ENCODE measurements around the gene NF1. TPM values are rescaled to one million over a fixed set of nuclear protein-coding genes. Genes with fewer than 3 reads are reported as not detected.

NF1 gene
- total RNA-seq, 4 donors from 2014 or later = 34.8 to 106 (median 59.2) TPM

- H3K36me3 ChIP-seq = peaks cover 0 to 11% (median 2%) of the 10 kb centered on the region in 4 donors
- no peaks in the 10 kb centered on the region for H3K27me3 ChIP-seq
- no peak overlapping the region for H3K4me3 ChIP-seq
- no peak for DNase-seq
- 93% methylated on average over 4 of the region's 4 CpGs for WGBS, 2 donors (ENCODE audit: low coverage in 1 of 2)
- in situ Hi-C loops (cut with MboI; ENCODE audit: low pct_ligation_motif_present in 1 of 4, low pct_unique_long_range_greater_than_20kb in 1 of 4, low sequenced_read_pairs in 3 of 4) (no loop called here), intact Hi-C loops (cut with DNase I; ENCODE audit: low total_unique reads) (no loop called here)
- H3K4me1 ChIP-seq = peaks cover 0 to 5% (median 0%) of the 10 kb centered on the region in 4 donors
- TF ChIP-seq POLR2AphosphoS5 (IDR thresholded peaks at IDR 0.05) (no peak), EP300 (IDR thresholded peaks at IDR 0.05; ENCODE audit: low read depth) (no peak), POLR2A (IDR thresholded peaks at IDR 0.05) (no peak), CTCF (IDR thresholded peaks at IDR 0.05) (no peak)
- no peak overlapping the region for H3K27ac ChIP-seq
- H3K9me3 ChIP-seq = no peaks in the 10 kb centered on the region
Observed at GRCh38 chr17:31249835-31250141, 155.0 kb downstream of the NF1 start.

GRCh38 chr17:31250229-31250628 lies 155.5 kb downstream of the NF1 start:
- intact Hi-C loops (cut with DNase I; ENCODE audit: low total_unique reads) (no loop called here), in situ Hi-C loops (cut with MboI; ENCODE audit: low pct_ligation_motif_present in 1 of 4, low pct_unique_long_range_greater_than_20kb in 1 of 4, low sequenced_read_pairs in 3 of 4) (no loop called here)
- TF ChIP-seq EP300 (IDR thresholded peaks at IDR 0.05; ENCODE audit: low read depth) (no peak), POLR2AphosphoS5 (IDR thresholded peaks at IDR 0.05) (no peak), CTCF (IDR thresholded peaks at IDR 0.05) (no peak), POLR2A (IDR thresholded peaks at IDR 0.05) (no peak)
- DNase-seq = no peak
- no peak overlapping the region for H3K4me3 ChIP-seq
- H3K27ac ChIP-seq = no peak overlapping the region
- H3K36me3 ChIP-seq = peaks cover 0 to 11% (median under 1%) of the 10 kb centered on the region in 4 donors
- H3K9me3 ChIP-seq = no peaks in the 10 kb centered on the region
- H3K4me1 ChIP-seq = peaks cover 0 to 5% (median 0%) of the 10 kb centered on the region in 4 donors
- 69 to 70% methylated on average over 1 of the region's 1 CpG for WGBS, 2 donors (ENCODE audit: low coverage in 1 of 2)
- H3K27me3 ChIP-seq = no peaks in the 10 kb centered on the region

- H3K36me3 ChIP-seq = peaks cover 0 to 11% (median 0%) of the 10 kb centered on the region in 4 donors
- in situ Hi-C loops (cut with MboI; ENCODE audit: low pct_ligation_motif_present in 1 of 4, low pct_unique_long_range_greater_than_20kb in 1 of 4, low sequenced_read_pairs in 3 of 4) = no loop called here
- intact Hi-C loops (cut with DNase I; ENCODE audit: low total_unique reads) = no loop called here
- H3K9me3 ChIP-seq = no peaks in the 10 kb centered on the region
- no peak overlapping the region for H3K4me3 ChIP-seq
- TF ChIP-seq POLR2A (IDR thresholded peaks at IDR 0.05) (no peak), POLR2AphosphoS5 (IDR thresholded peaks at IDR 0.05) (no peak), CTCF (IDR thresholded peaks at IDR 0.05) (no peak), EP300 (IDR thresholded peaks at IDR 0.05; ENCODE audit: low read depth) (no peak)
- no peak overlapping the region for H3K27ac ChIP-seq
- H3K27me3 ChIP-seq = no peaks in the 10 kb centered on the region
- H3K4me1 ChIP-seq = peaks cover 0 to 5% (median 0%) of the 10 kb centered on the region in 4 donors
- WGBS, 2 donors (ENCODE audit: low coverage in 1 of 2) = 86 to 100% methylated on average over 1 of the region's 1 CpG
- DNase-seq = no peak
Observed at GRCh38 chr17:31251105-31251969, 156.6 kb downstream of the NF1 start.

- intact Hi-C loops (cut with DNase I; ENCODE audit: low total_unique reads) (no loop called here), in situ Hi-C loops (cut with MboI; ENCODE audit: low pct_ligation_motif_present in 1 of 4, low pct_unique_long_range_greater_than_20kb in 1 of 4, low sequenced_read_pairs in 3 of 4) (no loop called here)
- no peak overlapping the region for H3K27ac ChIP-seq
- no peak overlapping the region for H3K4me3 ChIP-seq
- no peak for TF ChIP-seq POLR2AphosphoS5 (IDR thresholded peaks at IDR 0.05)
- TF ChIP-seq CTCF (IDR thresholded peaks at IDR 0.05) = no peak
- no peak for TF ChIP-seq EP300 (IDR thresholded peaks at IDR 0.05; ENCODE audit: low read depth)
- no peak for TF ChIP-seq POLR2A (IDR thresholded peaks at IDR 0.05)
- DNase-seq = no peak
- H3K27me3 ChIP-seq = no peaks in the 10 kb centered on the region
- H3K9me3 ChIP-seq = no peaks in the 10 kb centered on the region
- H3K4me1 ChIP-seq = peaks cover 0 to 5% (median 0%) of the 10 kb centered on the region in 4 donors
- peaks cover 0 to 11% (median 0%) of the 10 kb centered on the region in 4 donors for H3K36me3 ChIP-seq
Observed at GRCh38 chr17:31251970-31252328, 157.2 kb downstream of the NF1 start.
